NCI-H82 treated with DMSO at 0.1 percent for 48 hours (cell line): Measurements from ENCODE around the gene EID1.
"Not testable (repeated sequence)": the region's sequence is repeated elsewhere in the genome, so short reads cannot be mapped to it uniquely, and the experiment has no call there.

Source experiments
- DNase-seq: peaks from one replicate; lab custom pipeline; 2025; ENCODE audit not compliant: unreplicated experiment; lab: John Stamatoyannopoulos, UW

The EID1 gene

GRCh38 chr15:48905847-48906246 is 27.9 kb downstream of the EID1 start:
- DNase-seq, result no peak

- DNase-seq, result not testable (repeated sequence)
Measured at GRCh38 chr15:48909313-48909712, 31.4 kb downstream of the EID1 start.

- not testable (repeated sequence) for DNase-seq
Measured at GRCh38 chr15:48910554-48910953, 32.6 kb downstream of the EID1 start.

- DNase-seq, result no peak
Measured at GRCh38 chr15:48913141-48913540, 35.2 kb downstream of the EID1 start.

GRCh38 chr15:48914717-48915116 is 36.8 kb downstream of the EID1 start:
- DNase-seq, result no peak

GRCh38 chr15:48915861-48916260 is 37.9 kb downstream of the EID1 start:
- DNase-seq, result peak; percentile 60

GRCh38 chr15:48916721-48917120 is 38.8 kb downstream of the EID1 start:
- DNase-seq, result no peak

GRCh38 chr15:48922046-48922445 is 44.1 kb downstream of the EID1 start:
- DNase-seq, result no peak

GRCh38 chr15:48924528-48925393 is 46.8 kb downstream of the EID1 start:
- no peak for DNase-seq

GRCh38 chr15:48925714-48926223 is 47.8 kb downstream of the EID1 start:
- no peak for DNase-seq

- no peak for DNase-seq
Measured at GRCh38 chr15:48928877-48929538, 51.1 kb downstream of the EID1 start.

- DNase-seq, result no peak
Measured at GRCh38 chr15:48929661-48930060, 51.7 kb downstream of the EID1 start.
